Neural cell (in vitro differentiated cells): ENCODE data around the gene NR1I3. TPM values are rescaled to one million over a fixed set of nuclear protein-coding genes. Genes with fewer than 3 reads are reported as not detected.

Experiments
- H2AFZ ChIP-seq: fragments of 200-600, 300-800 bp; sonication (generic), shearing (Covaris generic); 2 replicates; pipeline ENCODE4 v1.6.0; 2014; ENCODE audit warnings: low read depth, mild to moderate bottlenecking, antibody characterized with exemption, low read length, moderate library complexity
- H3F3A ChIP-seq: fragments of 200-600 bp; shearing (Covaris generic); 2 replicates; pipeline ENCODE4 v1.6.1; 2016; ENCODE audit warnings: mild to moderate bottlenecking, moderate library complexity, mixed read lengths, antibody characterized with exemption, low read length; ENCODE audit not compliant: insufficient read depth, poor library complexity, severe bottlenecking
- H3K27ac ChIP-seq: fragments of 200-600, 300-800 bp; sonication (generic), shearing (Covaris generic); 2 replicates; pipeline ENCODE4 v1.5.1; 2014; ENCODE audit warnings: mild to moderate bottlenecking, low read length, moderate library complexity
- H3K27me3 ChIP-seq: fragments of 300-800, 200-600 bp; sonication (generic), shearing (Covaris generic); 2 replicates; pipeline ENCODE4 v1.6.0; 2014; ENCODE audit warnings: mild to moderate bottlenecking, low read depth, low read length, moderate library complexity; ENCODE audit not compliant: insufficient read depth
- H3K36me3 ChIP-seq: fragments of 300-800, 200-600 bp; sonication (generic), shearing (Covaris generic); 2 replicates; pipeline ENCODE4 v1.5.1; 2014; ENCODE audit warnings: mild to moderate bottlenecking, antibody characterized with exemption, low read length, moderate library complexity; ENCODE audit not compliant: insufficient read depth
- H3K4me2 ChIP-seq: fragments of 300-800, 200-600 bp; sonication (generic), shearing (Covaris generic); 2 replicates; pipeline ENCODE4 v1.6.0; 2014; ENCODE audit warnings: mild to moderate bottlenecking, low read length
- H3K4me3 ChIP-seq: fragments of 300-800, 200-600 bp; sonication (generic), shearing (Covaris generic); 2 replicates; pipeline ENCODE4 v1.5.1; 2014; ENCODE audit warnings: mild to moderate bottlenecking, low read length, moderate library complexity
- H3K79me2 ChIP-seq: fragments of 200-600 bp; shearing (Covaris generic); replicated peaks from 2 replicates; pipeline ENCODE4 v1.6.0; 2014; ENCODE audit warnings: mild to moderate bottlenecking, low read length, moderate library complexity; ENCODE audit not compliant: insufficient read depth
- H3K9ac ChIP-seq: fragments of 300-800, 200-600 bp; sonication (generic), shearing (Covaris generic); 2 replicates; pipeline ENCODE4 v1.6.1; 2016; ENCODE audit warnings: mild to moderate bottlenecking, low read length, mixed read lengths
- H3K9me2 ChIP-seq: fragments of 200-600 bp; shearing (Covaris generic); 2 replicates; pipeline ENCODE4 v1.6.1; 2016; ENCODE audit warnings: mild to moderate bottlenecking, low read length, mixed read lengths; ENCODE audit not compliant: insufficient read depth
- H3K9me3 ChIP-seq: fragments of 200-600, 300-800 bp; sonication (generic), shearing (Covaris generic); 2 replicates; pipeline ENCODE4 v1.6.1; 2016; ENCODE audit warnings: mild to moderate bottlenecking, mixed run types, low read length, moderate library complexity, mixed read lengths
- H4K20me1 ChIP-seq: fragments of 200-600 bp; shearing (Covaris generic); 2 replicates; pipeline ENCODE4 v1.6.1; 2016; ENCODE audit warnings: mild to moderate bottlenecking, mixed run types; ENCODE audit not compliant: insufficient read depth
- EZH2 ChIP-seq: fragments of 200-600, 300-800 bp; shearing (Covaris generic), sonication (generic); IDR thresholded peaks from 2 replicates; pipeline ENCODE4 v1.6.1; 2014; ENCODE audit warnings: antibody characterized with exemption, low read length, borderline replicate concordance, mild to moderate bottlenecking; ENCODE audit not compliant: insufficient read depth, poor library complexity, severe bottlenecking
- MXI1 ChIP-seq: fragments of 450-650 bp; conservative IDR thresholded peaks from 2 replicates; pipeline ENCODE4 v1.6.1; 2014; ENCODE audit warnings: antibody characterized with exemption, mild to moderate bottlenecking; ENCODE audit not compliant: poor library complexity, severe bottlenecking
- POLR2AphosphoS5 ChIP-seq: IDR thresholded peaks from 2 replicates; pipeline ENCODE4 v1.6.1; 2012
- SMC3 ChIP-seq: fragments of 450-650 bp; conservative IDR thresholded peaks from 2 replicates; pipeline ENCODE4 v1.6.1; 2014; ENCODE audit warnings: antibody characterized with exemption, mild to moderate bottlenecking, moderate library complexity; ENCODE audit not compliant: poor library complexity
- TAF1 ChIP-seq: IDR thresholded peaks from 2 replicates; pipeline ENCODE4 v1.6.1; 2012; ENCODE audit warnings: low read depth
- polyA plus RNA-seq: library from polyadenylated mRNA; depleted of rRNA; stranded (reverse); fragments of >200 nt; gene quantifications from 2 replicates; pipeline ENCODE4 v1.2.3, GENCODE V29; 2014
- TF ChIP-seq, protein P1 (sequence below): IDR thresholded peaks from 2 replicates; pipeline ENCODE4 v1.6.1; 2012; ENCODE audit warnings: borderline replicate concordance
- TF ChIP-seq, protein P2 (sequence below): fragments of 450-650 bp; IDR thresholded peaks from 2 replicates; pipeline ENCODE4 v1.5.1; 2014; ENCODE audit warnings: antibody characterized with exemption, mild to moderate bottlenecking, moderate library complexity; ENCODE audit not compliant: poor library complexity, severe bottlenecking

NR1I3 gene
- polyA plus RNA-seq, 1 donor from 2014 or later, result not detected

DNA sequence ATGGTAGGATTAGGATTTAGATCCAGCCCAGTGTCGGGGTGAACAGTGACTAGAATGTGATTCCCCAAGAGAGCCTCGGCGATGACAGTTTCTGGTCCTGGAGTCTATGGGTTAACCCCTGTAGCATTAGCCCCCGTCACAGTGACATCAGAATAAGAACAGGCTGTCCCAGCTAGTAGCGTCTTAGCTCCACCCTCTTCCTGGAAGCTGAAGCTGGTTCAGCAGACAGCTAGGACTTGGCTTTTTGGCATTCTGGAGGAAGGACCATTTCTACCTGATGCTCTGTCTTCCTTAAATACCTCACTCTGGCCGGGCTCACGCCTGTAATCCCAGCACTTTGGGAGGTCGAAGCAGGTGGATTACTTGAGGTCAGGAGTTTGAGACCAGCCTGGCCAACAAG, 30.8 kb downstream of the NR1I3 start:
- Histone ChIP-seq H4K20me1 (no peaks in the 10 kb centered on the region), H3K9ac (no peak overlapping the region), H2AFZ (no peak overlapping the region), H3K27ac (no peak overlapping the region), H3K27me3 (no peaks in the 10 kb centered on the region), H3K4me2 (no peak overlapping the region), H3K9me3 (no peaks in the 10 kb centered on the region), H3K79me2 (peaks cover 22% of the 10 kb centered on the region), H3K9me2 (no peaks in the 10 kb centered on the region), H3F3A (no peaks in the 10 kb centered on the region), H3K36me3 (peaks cover 11% of the 10 kb centered on the region), H3K4me3 (no peak overlapping the region)
- no peak for TF ChIP-seq MXI1
- TF ChIP-seq EZH2, result no peak
- TF ChIP-seq, protein P1, sequence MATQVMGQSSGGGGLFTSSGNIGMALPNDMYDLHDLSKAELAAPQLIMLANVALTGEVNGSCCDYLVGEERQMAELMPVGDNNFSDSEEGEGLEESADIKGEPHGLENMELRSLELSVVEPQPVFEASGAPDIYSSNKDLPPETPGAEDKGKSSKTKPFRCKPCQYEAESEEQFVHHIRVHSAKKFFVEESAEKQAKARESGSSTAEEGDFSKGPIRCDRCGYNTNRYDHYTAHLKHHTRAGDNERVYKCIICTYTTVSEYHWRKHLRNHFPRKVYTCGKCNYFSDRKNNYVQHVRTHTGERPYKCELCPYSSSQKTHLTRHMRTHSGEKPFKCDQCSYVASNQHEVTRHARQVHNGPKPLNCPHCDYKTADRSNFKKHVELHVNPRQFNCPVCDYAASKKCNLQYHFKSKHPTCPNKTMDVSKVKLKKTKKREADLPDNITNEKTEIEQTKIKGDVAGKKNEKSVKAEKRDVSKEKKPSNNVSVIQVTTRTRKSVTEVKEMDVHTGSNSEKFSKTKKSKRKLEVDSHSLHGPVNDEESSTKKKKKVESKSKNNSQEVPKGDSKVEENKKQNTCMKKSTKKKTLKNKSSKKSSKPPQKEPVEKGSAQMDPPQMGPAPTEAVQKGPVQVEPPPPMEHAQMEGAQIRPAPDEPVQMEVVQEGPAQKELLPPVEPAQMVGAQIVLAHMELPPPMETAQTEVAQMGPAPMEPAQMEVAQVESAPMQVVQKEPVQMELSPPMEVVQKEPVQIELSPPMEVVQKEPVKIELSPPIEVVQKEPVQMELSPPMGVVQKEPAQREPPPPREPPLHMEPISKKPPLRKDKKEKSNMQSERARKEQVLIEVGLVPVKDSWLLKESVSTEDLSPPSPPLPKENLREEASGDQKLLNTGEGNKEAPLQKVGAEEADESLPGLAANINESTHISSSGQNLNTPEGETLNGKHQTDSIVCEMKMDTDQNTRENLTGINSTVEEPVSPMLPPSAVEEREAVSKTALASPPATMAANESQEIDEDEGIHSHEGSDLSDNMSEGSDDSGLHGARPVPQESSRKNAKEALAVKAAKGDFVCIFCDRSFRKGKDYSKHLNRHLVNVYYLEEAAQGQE, result no peak

DNA sequence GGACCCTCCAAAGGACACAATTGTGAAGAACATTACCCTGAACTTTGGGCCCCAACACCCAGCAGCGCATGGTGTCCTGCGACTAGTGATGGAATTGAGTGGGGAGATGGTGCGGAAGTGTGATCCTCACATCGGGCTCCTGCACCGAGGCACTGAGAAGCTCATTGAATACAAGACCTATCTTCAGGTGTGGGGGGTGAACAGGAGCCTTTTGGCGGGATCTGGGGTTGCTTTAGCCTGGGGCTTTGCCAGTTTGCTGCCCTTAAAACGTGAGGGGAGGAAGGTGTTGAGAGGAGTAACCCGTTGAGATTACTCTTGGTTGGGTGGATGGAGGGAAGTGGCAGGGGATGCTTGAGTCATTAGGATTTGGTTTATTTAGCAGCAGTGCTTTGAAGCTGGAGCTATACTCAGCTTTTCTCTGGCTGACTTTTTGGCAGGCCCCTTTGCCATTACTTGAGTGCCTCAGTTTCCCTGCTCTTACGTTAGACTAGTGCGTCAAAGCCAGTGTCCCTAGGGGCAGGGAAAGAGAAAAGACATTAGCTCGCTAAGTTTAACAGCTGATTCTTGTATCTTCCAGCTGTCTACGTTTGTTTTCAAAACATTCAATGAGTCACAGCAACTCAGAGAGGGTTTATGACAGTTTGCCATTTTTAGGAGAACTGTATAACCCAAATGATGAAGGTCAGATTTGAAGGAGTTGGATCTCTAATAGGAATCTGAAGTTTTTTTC, 31.4 kb downstream of the NR1I3 start:
- Histone ChIP-seq H3K9me3 (no peaks in the 10 kb centered on the region), H3K9me2 (no peaks in the 10 kb centered on the region), H3K9ac (no peak overlapping the region), H3K36me3 (peaks cover 11% of the 10 kb centered on the region), H3K27ac (no peak overlapping the region), H3K4me3 (no peak overlapping the region), H3F3A (no peaks in the 10 kb centered on the region), H4K20me1 (no peaks in the 10 kb centered on the region), H2AFZ (no peak overlapping the region), H3K27me3 (no peaks in the 10 kb centered on the region), H3K79me2 (peaks cover 22% of the 10 kb centered on the region), H3K4me2 (no peak overlapping the region)
- TF ChIP-seq EZH2 (no peak), MXI1 (no peak), TAF1 (no peak), POLR2AphosphoS5 (no peak), SMC3 (no peak)
- TF ChIP-seq, protein P2, sequence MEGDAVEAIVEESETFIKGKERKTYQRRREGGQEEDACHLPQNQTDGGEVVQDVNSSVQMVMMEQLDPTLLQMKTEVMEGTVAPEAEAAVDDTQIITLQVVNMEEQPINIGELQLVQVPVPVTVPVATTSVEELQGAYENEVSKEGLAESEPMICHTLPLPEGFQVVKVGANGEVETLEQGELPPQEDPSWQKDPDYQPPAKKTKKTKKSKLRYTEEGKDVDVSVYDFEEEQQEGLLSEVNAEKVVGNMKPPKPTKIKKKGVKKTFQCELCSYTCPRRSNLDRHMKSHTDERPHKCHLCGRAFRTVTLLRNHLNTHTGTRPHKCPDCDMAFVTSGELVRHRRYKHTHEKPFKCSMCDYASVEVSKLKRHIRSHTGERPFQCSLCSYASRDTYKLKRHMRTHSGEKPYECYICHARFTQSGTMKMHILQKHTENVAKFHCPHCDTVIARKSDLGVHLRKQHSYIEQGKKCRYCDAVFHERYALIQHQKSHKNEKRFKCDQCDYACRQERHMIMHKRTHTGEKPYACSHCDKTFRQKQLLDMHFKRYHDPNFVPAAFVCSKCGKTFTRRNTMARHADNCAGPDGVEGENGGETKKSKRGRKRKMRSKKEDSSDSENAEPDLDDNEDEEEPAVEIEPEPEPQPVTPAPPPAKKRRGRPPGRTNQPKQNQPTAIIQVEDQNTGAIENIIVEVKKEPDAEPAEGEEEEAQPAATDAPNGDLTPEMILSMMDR, result no peak
- TF ChIP-seq, protein P1, result no peak
